ENCODE measurements around the gene PLCB2.

PLCB2 gene

GRCh38 chr15:40266828-40267304 is 40.9 kb downstream of the PLCB2 start:
- DNase-seq = no peak

GRCh38 chr15:40265875-40266274 is 41.9 kb downstream of the PLCB2 start:
- no peak for DNase-seq

GRCh38 chr15:40265355-40265754 is 42.4 kb downstream of the PLCB2 start:
- no peak for DNase-seq

GRCh38 chr15:40264321-40265153 is 43.2 kb downstream of the PLCB2 start:
- DNase-seq = no peak

- DNase-seq = no peak
Measured at GRCh38 chr15:40263024-40263754, 44.5 kb downstream of the PLCB2 start.

GRCh38 chr15:40259021-40259420 is 48.7 kb downstream of the PLCB2 start:
- no peak for DNase-seq

GRCh38 chr15:40258544-40258943 is 49.2 kb downstream of the PLCB2 start:
- no peak for DNase-seq

GRCh38 chr15:40257656-40258450 is 49.9 kb downstream of the PLCB2 start:
- no peak for DNase-seq

- DNase-seq = no peak
Measured at GRCh38 chr15:40256638-40257235, 51.0 kb downstream of the PLCB2 start.

- no peak for DNase-seq
Measured at GRCh38 chr15:40255033-40255432, 52.7 kb downstream of the PLCB2 start.

GRCh38 chr15:40254452-40254851 is 53.3 kb downstream of the PLCB2 start:
- no peak for DNase-seq

GRCh38 chr15:40253167-40253790 is 54.5 kb downstream of the PLCB2 start:
- no peak for DNase-seq

GRCh38 chr15:40252438-40253166 is 55.1 kb downstream of the PLCB2 start:
- no peak for DNase-seq

- DNase-seq = no peak
Measured at GRCh38 chr15:40252141-40252437, 55.6 kb downstream of the PLCB2 start.

- DNase-seq = no peak
Measured at GRCh38 chr15:40251486-40252140, 56.1 kb downstream of the PLCB2 start.

GRCh38 chr15:40250771-40251483 is 56.8 kb downstream of the PLCB2 start:
- no peak for DNase-seq

GRCh38 chr15:40250304-40250656 is 57.5 kb downstream of the PLCB2 start:
- DNase-seq = no peak

- no peak for DNase-seq
Measured at GRCh38 chr15:40249477-40250303, 58.0 kb downstream of the PLCB2 start.

GRCh38 chr15:40248006-40248783 is 59.5 kb downstream of the PLCB2 start:
- DNase-seq = peak; percentile 16
